WTC11 (cell line): ENCODE results near the gene HIBADH.

Source experiments
- ATF3 ChIP-seq: sonication (generic); formaldehyde crosslinking; conservative IDR thresholded peaks from 2 replicates; pipeline ENCODE4 v1.8.1; 2022; ENCODE audit warnings: mild to moderate bottlenecking, missing genetic modification reagents
- CTCF ChIP-seq: fragments of 200-600 bp; IDR thresholded peaks from 2 replicates; pipeline ENCODE4 v1.8.0; 2022; ENCODE audit warnings: antibody characterized with exemption
- FOXP1 ChIP-seq: sonication (generic); formaldehyde crosslinking; IDR thresholded peaks from 2 replicates; pipeline ENCODE4 v1.8.0; 2022; ENCODE audit warnings: missing genetic modification reagents, mild to moderate bottlenecking, moderate library complexity, borderline replicate concordance
- JUN ChIP-seq: sonication (generic); formaldehyde crosslinking; IDR thresholded peaks from 2 replicates; pipeline ENCODE4 v1.8.0; 2023; ENCODE audit warnings: mild to moderate bottlenecking, missing genetic modification reagents
- KAT7 ChIP-seq: sonication (generic); formaldehyde crosslinking; IDR thresholded peaks from 2 replicates; pipeline ENCODE4 v1.8.1; 2023; ENCODE audit warnings: missing genetic modification reagents, mild to moderate bottlenecking, borderline replicate concordance
- MAX ChIP-seq: sonication (generic); formaldehyde crosslinking; IDR thresholded peaks from 2 replicates; pipeline ENCODE4 v1.8.0; 2022; ENCODE audit warnings: mild to moderate bottlenecking, missing genetic modification reagents
- MLX ChIP-seq: sonication (generic); formaldehyde crosslinking; IDR thresholded peaks from 2 replicates; pipeline ENCODE4 v1.8.1; 2023; ENCODE audit warnings: mild to moderate bottlenecking, missing genetic modification reagents, moderate library complexity
- MYBL2 ChIP-seq: sonication (generic); formaldehyde crosslinking; IDR thresholded peaks from 2 replicates; pipeline ENCODE4 v1.8.1; 2023; ENCODE audit warnings: mild to moderate bottlenecking, moderate library complexity, missing genetic modification reagents
- SP1 ChIP-seq: sonication (generic); formaldehyde crosslinking; conservative IDR thresholded peaks from 2 replicates; pipeline ENCODE4 v1.8.1; 2022; ENCODE audit warnings: missing genetic modification reagents
- TCF7 ChIP-seq: sonication (generic); formaldehyde crosslinking; IDR thresholded peaks from 2 replicates; pipeline ENCODE4 v1.8.0; 2022; ENCODE audit warnings: mild to moderate bottlenecking, low read depth, missing genetic modification reagents, moderate library complexity
- ZNF138 ChIP-seq: sonication (generic); formaldehyde crosslinking; conservative IDR thresholded peaks from 2 replicates; pipeline ENCODE4 v1.8.1; 2022; ENCODE audit warnings: mild to moderate bottlenecking, moderate library complexity, missing genetic modification reagents
- ZNF232 ChIP-seq: sonication (generic); formaldehyde crosslinking; IDR thresholded peaks from 2 replicates; pipeline ENCODE4 v1.8.0; 2022; ENCODE audit warnings: mild to moderate bottlenecking, missing genetic modification reagents
- ZNF263 ChIP-seq: sonication (generic); formaldehyde crosslinking; IDR thresholded peaks from 2 replicates; pipeline ENCODE4 v1.8.1; 2022; ENCODE audit warnings: low read depth, mild to moderate bottlenecking, moderate library complexity, missing genetic modification reagents
- ZNF423 ChIP-seq: fragments of 250-450 bp; sonication (Bioruptor Pico); IDR thresholded peaks from 2 replicates; pipeline ENCODE4 v2.1.2; 2022; ENCODE audit warnings: mild to moderate bottlenecking, moderate library complexity

- TF ChIP-seq FOXP1 (no peak), JUN (CRISPR knock-in tag) (no peak), TCF7 (CRISPR knock-in tag) (no peak), MLX (CRISPR knock-in tag) (no peak), CTCF (no peak), KAT7 (CRISPR knock-in tag) (no peak), ZNF263 (no peak), MAX (no peak), SP1 (CRISPR knock-in tag) (no peak), ZNF232 (no peak), ZNF138 (CRISPR knock-in tag) (no peak), ATF3 (CRISPR knock-in tag) (no peak), ZNF423 (CRISPR knock-in tag) (no peak), MYBL2 (CRISPR knock-in tag) (no peak)
Observed at GRCh38 chr7:27605689-27606269, 56.9 kb downstream of the HIBADH start.
